BLaER1 (cell line): ENCODE data around the gene RAB7B.

ENCODE experiments used
- H3K27ac ChIP-seq: shearing (Covaris generic); formaldehyde crosslinking; 2 replicates; pipeline ENCODE4 v1.8.1; 2022
- H3K27me3 ChIP-seq: shearing (Covaris generic); formaldehyde crosslinking; 2 replicates; pipeline ENCODE4 v1.8.1; 2022
- H3K36me3 ChIP-seq: shearing (Covaris generic); formaldehyde crosslinking; 2 replicates; pipeline ENCODE4 v1.8.1; 2022
- H3K4me1 ChIP-seq: shearing (Covaris generic); formaldehyde crosslinking; 2 replicates; pipeline ENCODE4 v1.8.1; 2022
- H3K4me2 ChIP-seq: shearing (Covaris generic); formaldehyde crosslinking; 2 replicates; pipeline ENCODE4 v1.8.1; 2022
- H3K4me3 ChIP-seq: shearing (Covaris generic); formaldehyde crosslinking; 2 replicates; pipeline ENCODE4 v1.8.1; 2022
- H3K9ac ChIP-seq: shearing (Covaris generic); formaldehyde crosslinking; 2 replicates; pipeline ENCODE4 v1.8.1; 2022
- H3K9me3 ChIP-seq: shearing (Covaris generic); formaldehyde crosslinking; 2 replicates; pipeline ENCODE4 v1.8.1; 2022
- H4K20me1 ChIP-seq: shearing (Covaris generic); formaldehyde crosslinking; 2 replicates; pipeline ENCODE4 v1.8.1; 2022
- Cebpa-rat ChIP-seq: shearing (Covaris generic); IDR thresholded peaks from 2 replicates; pipeline ENCODE4 v1.8.1; 2022

RAB7B gene

DNA sequence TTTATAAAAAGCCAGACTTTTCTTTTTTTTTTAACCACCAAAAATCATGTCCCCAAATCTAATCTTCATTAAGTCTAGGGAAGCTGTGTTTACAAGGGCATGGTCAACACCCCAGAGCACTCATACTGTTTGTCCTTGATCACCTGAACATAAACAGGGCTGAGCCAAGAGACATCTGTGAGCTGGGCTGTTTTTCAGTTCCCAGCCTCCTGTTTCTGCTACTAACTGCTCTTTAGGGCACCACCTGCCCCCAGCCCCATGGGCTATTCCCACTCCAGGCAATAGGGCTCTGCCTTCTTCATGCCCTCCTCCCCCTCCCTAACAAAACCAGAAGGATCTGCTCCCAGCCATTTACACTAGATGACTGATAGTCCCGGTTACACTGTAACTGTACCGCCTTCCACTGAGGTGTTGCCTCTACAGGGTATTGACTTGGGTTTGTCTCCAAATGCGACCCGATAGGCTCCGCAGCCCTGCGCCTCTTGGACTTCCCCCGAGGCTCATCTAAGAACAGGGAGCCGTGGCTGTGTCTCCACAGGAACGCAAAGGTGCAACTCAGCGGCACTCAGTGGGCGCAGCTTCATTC, 48.3 kb downstream of the RAB7B start:
- no peak overlapping the region for H3K27ac ChIP-seq
- H3K4me3 ChIP-seq: no peak overlapping the region
- no peaks in the 10 kb centered on the region for H3K36me3 ChIP-seq
- no peaks in the 10 kb centered on the region for H3K27me3 ChIP-seq
- peak overlapping the region; percentile 74; the same call in 1 of the 2 replicates for H3K4me2 ChIP-seq
- H4K20me1 ChIP-seq: no peaks in the 10 kb centered on the region
- no peaks in the 10 kb centered on the region for H3K9me3 ChIP-seq
- H3K4me1 ChIP-seq: peaks cover 46% of the 10 kb centered on the region
- no peak for TF ChIP-seq Cebpa-rat
- no peak overlapping the region for H3K9ac ChIP-seq

DNA sequence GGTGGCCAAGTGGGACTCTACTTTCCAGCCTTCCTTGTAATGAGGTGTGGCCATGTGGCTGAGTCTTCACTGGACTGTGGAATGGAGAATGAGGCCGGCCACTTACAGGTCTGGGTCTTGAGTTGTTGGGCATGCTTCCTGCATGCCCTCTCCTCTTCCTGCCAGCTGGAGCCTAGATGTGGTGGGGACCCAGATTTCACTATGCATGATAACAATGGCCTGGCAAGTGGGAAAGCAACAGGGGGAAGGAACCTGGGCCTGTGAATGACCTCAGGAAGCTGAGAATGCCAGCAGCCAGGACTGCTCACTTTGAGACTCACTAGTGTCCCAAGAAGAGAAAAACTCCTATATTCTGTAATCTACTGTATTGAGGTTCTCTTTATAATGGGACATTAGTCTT, 51.4 kb downstream of the RAB7B start:
- no peaks in the 10 kb centered on the region for H3K9me3 ChIP-seq
- H3K27ac ChIP-seq: peak overlapping the region; percentile 44; the same call in 1 of the 2 replicates
- H3K4me1 ChIP-seq: peaks cover 46% of the 10 kb centered on the region
- no peaks in the 10 kb centered on the region for H3K36me3 ChIP-seq
- no peaks in the 10 kb centered on the region for H3K27me3 ChIP-seq
- TF ChIP-seq Cebpa-rat: no peak
- no peak overlapping the region for H3K4me3 ChIP-seq
- H4K20me1 ChIP-seq: no peaks in the 10 kb centered on the region
- H3K9ac ChIP-seq: no peak overlapping the region
- H3K4me2 ChIP-seq: peak overlapping the region; percentile 55

DNA sequence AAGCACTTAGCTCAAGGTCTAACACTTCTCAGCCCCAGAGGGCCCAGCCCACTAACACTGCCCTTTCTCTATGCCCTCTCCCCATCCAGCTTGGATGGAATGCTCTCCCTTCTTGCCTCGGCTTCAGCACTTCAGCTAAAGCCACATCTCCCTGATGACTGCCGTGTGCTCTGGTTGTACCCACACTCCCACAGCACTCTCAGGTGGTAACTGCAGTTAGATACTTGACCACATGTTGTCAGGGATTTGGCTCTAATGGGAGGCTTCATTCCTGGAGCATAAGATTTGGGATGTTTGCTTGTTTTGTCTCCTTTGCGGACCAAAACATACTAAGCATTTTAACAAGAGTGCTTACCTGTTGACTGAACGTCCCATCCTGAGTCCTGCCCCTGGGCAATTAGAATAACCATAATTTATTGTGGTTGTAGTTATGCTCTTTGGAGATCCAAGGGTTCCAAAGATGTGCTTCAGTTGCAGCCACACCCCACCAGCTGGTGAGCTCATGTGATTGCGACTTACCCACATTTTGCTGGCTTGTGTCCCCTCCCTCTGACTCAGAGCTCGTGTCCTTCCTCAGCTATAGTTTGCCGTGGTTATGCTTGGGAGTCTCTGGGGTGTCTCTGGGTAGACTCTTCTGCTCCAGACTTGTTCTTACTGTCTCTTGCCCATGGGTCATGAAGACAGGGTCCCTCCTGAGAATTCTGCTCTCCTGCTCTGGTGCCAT, 52.2 kb downstream of the RAB7B start:
- TF ChIP-seq Cebpa-rat: no peak
- H3K4me3 ChIP-seq: no peak overlapping the region
- H3K9ac ChIP-seq: no peak overlapping the region

GRCh38 chr1:205950280-205950679, 52.9 kb downstream of the RAB7B start:
- no peaks in the 10 kb centered on the region for H3K9me3 ChIP-seq
- H3K4me1 ChIP-seq: peaks cover 32% of the 10 kb centered on the region
- H3K9ac ChIP-seq: no peak overlapping the region
- no peaks in the 10 kb centered on the region for H3K27me3 ChIP-seq
- H3K4me3 ChIP-seq: no peak overlapping the region
- H3K27ac ChIP-seq: no peak overlapping the region
- H3K4me2 ChIP-seq: no peak overlapping the region
- H4K20me1 ChIP-seq: no peaks in the 10 kb centered on the region
- no peak for TF ChIP-seq Cebpa-rat
- H3K36me3 ChIP-seq: no peaks in the 10 kb centered on the region

More for the DNA sequence above, 52.2 kb downstream of the RAB7B start:
- Histone ChIP-seq H3K36me3 (no peaks in the 10 kb centered on the region), H4K20me1 (no peaks in the 10 kb centered on the region), H3K27ac (no peak overlapping the region), H3K9me3 (no peaks in the 10 kb centered on the region), H3K4me2 (peak overlapping the region; percentile 55), H3K27me3 (no peaks in the 10 kb centered on the region), H3K4me1 (peaks cover 38% of the 10 kb centered on the region)

DNA sequence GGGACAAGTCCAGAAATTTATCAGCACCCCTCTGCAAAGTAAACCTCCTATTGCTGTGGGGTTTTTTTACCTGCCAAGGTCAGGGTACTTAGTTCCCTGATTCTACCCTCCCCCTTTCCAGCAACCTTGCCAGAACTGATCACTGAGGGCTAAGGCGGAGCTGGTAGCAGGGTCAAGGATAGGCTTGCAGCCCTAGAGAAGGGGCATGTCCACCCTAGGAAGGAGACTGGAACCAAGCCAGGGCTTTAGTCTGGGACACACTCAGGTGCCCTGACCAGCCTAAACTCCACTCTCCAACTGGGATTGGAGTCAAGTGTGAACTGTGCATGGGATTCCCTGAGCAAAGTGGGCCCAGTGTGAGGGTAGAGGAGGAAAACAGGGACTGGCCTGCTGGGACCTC, 53.4 kb downstream of the RAB7B start:
- Histone ChIP-seq H3K36me3 (no peaks in the 10 kb centered on the region), H3K4me2 (no peak overlapping the region), H3K4me3 (no peak overlapping the region), H3K27me3 (no peaks in the 10 kb centered on the region), H3K9me3 (no peaks in the 10 kb centered on the region), H4K20me1 (no peaks in the 10 kb centered on the region), H3K4me1 (peaks cover 27% of the 10 kb centered on the region), H3K27ac (no peak overlapping the region), H3K9ac (no peak overlapping the region)
- no peak for TF ChIP-seq Cebpa-rat

GRCh38 chr1:205948886-205949285, 54.3 kb downstream of the RAB7B start:
- Histone ChIP-seq H4K20me1 (no peaks in the 10 kb centered on the region), H3K27me3 (no peaks in the 10 kb centered on the region), H3K4me3 (no peak overlapping the region), H3K27ac (no peak overlapping the region), H3K4me1 (peaks cover 27% of the 10 kb centered on the region), H3K36me3 (no peaks in the 10 kb centered on the region), H3K4me2 (no peak overlapping the region), H3K9ac (no peak overlapping the region), H3K9me3 (no peaks in the 10 kb centered on the region)
- TF ChIP-seq Cebpa-rat: no peak

- Histone ChIP-seq H3K4me1 (peaks cover 34% of the 10 kb centered on the region), H4K20me1 (no peaks in the 10 kb centered on the region), H3K9ac (no peak overlapping the region), H3K4me2 (no peak overlapping the region), H3K36me3 (no peaks in the 10 kb centered on the region), H3K4me3 (no peak overlapping the region), H3K9me3 (no peaks in the 10 kb centered on the region), H3K27ac (no peak overlapping the region), H3K27me3 (no peaks in the 10 kb centered on the region)
- no peak for TF ChIP-seq Cebpa-rat
These were observed 55.2 kb downstream of the RAB7B start for GRCh38 chr1:205948039-205948438.

DNA sequence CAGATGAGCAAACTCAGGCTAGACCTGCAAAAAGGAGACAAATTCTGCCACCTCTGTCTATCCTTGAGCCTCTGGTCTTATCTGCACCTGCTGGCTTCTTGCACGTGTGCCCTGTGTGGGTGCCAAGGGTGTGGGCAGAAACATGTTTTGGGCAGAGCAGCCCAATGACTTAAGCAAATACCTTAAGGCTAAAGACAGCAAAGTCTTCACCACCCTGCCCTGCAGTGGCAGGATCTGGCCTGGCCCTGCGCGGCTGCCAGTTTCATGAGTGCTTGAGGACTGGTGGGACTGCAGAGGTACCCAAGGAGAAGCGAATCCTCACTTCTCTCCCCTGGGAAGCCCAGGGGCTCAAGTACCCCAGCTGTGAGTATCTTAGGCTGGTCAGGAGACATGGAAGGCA, 56.2 kb downstream of the RAB7B start:
- no peak overlapping the region for H3K9ac ChIP-seq
- H3K36me3 ChIP-seq: no peaks in the 10 kb centered on the region
- H3K4me3 ChIP-seq: no peak overlapping the region
- TF ChIP-seq Cebpa-rat: no peak
- no peaks in the 10 kb centered on the region for H3K27me3 ChIP-seq
- no peaks in the 10 kb centered on the region for H3K9me3 ChIP-seq
- peaks cover 32% of the 10 kb centered on the region for H3K4me1 ChIP-seq
- H3K4me2 ChIP-seq: no peak overlapping the region
- no peak overlapping the region for H3K27ac ChIP-seq
- no peaks in the 10 kb centered on the region for H4K20me1 ChIP-seq

DNA sequence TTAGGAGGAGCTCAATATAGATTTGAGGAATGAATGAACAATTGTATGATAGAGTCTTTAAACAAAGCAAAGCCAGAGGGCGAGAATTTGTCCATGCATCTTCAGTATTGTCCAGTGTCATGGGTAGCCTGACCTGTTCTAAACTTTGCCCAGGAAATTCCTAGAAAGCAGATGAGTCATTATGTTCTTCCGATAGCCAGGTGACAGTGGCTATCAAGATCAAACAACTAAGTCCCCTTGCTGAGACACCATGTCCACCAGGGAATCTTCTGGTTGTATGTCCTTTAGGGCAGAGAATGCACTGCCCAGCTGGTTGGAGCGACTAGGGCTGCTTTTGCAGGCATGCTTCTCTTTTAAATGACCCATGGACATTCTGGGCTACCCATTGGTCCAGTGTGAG, 58.1 kb downstream of the RAB7B start:
- TF ChIP-seq Cebpa-rat: no peak
- H3K36me3 ChIP-seq: no peaks in the 10 kb centered on the region
- H3K9me3 ChIP-seq: no peaks in the 10 kb centered on the region
- H3K9ac ChIP-seq: no peak overlapping the region
- no peak overlapping the region for H3K4me3 ChIP-seq
- H3K4me2 ChIP-seq: no peak overlapping the region
- H3K27ac ChIP-seq: no peak overlapping the region
- peaks cover 32% of the 10 kb centered on the region for H3K4me1 ChIP-seq
- no peaks in the 10 kb centered on the region for H3K27me3 ChIP-seq
- H4K20me1 ChIP-seq: no peaks in the 10 kb centered on the region

DNA sequence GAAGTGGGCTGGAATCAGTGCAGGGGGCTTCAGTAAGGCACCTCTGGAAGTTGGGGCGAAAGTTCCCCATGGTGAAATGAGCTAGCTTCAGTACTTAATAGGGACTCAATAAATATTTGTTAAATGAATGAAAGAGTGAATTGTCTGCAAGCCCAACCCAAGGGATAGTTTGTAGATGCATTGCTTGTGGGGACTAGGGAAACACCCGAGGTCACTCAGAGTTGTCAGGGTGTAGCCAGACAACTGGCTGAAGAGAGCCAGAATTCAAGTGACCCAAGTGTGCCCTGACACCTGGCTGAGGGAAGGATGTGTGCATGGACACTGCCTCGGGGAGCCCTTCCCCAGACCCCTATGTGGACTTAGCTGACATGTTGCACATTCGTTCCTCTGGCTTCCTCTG, 58.7 kb downstream of the RAB7B start:
- Histone ChIP-seq H3K4me3 (no peak overlapping the region), H3K9me3 (no peaks in the 10 kb centered on the region), H3K27me3 (no peaks in the 10 kb centered on the region), H3K36me3 (no peaks in the 10 kb centered on the region), H3K4me1 (peaks cover 37% of the 10 kb centered on the region), H3K4me2 (no peak overlapping the region), H3K27ac (no peak overlapping the region), H3K9ac (no peak overlapping the region), H4K20me1 (no peaks in the 10 kb centered on the region)
- TF ChIP-seq Cebpa-rat: no peak

DNA sequence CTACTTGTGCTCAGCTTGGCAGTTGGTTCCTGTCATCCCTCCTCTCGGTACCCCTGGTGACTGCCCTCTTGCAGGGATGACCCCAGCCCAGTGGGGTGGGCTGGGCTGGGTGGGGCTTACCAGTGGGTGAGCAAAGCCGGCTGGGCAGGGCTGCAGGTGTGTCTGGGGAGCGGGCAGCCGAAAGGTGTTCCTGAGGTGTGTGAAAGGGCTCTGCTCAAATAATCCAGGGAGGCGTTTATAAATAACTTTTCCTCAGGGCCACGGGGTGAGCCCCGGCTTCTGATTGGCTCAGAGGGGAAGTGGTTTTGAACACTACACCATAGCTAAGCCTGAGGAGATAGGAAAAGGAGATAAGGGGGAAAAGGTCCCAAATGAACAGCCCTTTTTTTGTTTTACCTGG, 60.0 kb downstream of the RAB7B start, which contains the start of gene SLC26A9:
SLC26A9 (minus strand) TSS at position 212 of the 400 bp plus-strand sequence. CDS start 7,636 bp downstream, outside the sequence.
- peaks cover 39% of the 10 kb centered on the region for H3K4me1 ChIP-seq
- H3K27me3 ChIP-seq: no peaks in the 10 kb centered on the region
- no peaks in the 10 kb centered on the region for H3K9me3 ChIP-seq
- no peaks in the 10 kb centered on the region for H4K20me1 ChIP-seq
- peak within 1 kb of the TSS; percentile 45 for H3K4me2 ChIP-seq
- H3K4me3 ChIP-seq: no peak within 1 kb of the TSS
- H3K9ac ChIP-seq: no peak within 1 kb of the TSS
- H3K36me3 ChIP-seq: no peaks in the 10 kb centered on the region
- no peak within 1 kb of the TSS for H3K27ac ChIP-seq
- no peak for TF ChIP-seq Cebpa-rat
